Measurements from ENCODE around the gene GPM6B. TPM values are rescaled to one million over a fixed set of nuclear protein-coding genes. Genes with fewer than 3 reads are reported as not detected.

GPM6B gene
- total and polyA plus RNA-seq, 2 donors from 2014 or later = 6.3 to 16.0 TPM

DNA sequence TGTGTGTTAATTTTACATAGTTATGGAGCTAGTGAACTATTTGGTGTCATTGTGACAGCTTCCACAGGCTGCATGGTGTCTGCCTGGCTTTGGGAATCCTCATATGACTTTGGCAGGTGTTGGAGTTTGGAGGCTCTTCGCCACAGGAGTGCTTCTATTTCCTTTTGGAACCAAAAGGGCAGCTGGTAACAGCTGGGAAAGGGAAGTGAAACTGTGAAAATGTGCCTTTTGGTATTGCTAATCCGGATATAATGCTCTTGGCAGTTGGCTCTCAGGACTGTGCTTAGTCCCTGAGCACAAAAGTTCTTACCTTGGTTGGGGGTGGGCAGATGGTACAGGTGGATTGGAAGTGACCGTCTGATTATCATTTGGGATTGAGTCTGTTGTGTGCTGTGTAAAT lies 64.2 kb downstream of the GPM6B start:
- Histone ChIP-seq H3K4me1 (ENCODE audit: control insufficient read depth in 2 of 3, insufficient read depth in 2 of 3, low read depth in 1 of 3, low read length in 3 of 3) (no peaks in the 10 kb centered on the region), H3K27me3 (ENCODE audit: control insufficient read depth, insufficient read depth, low read length) (no peaks in the 10 kb centered on the region), H3K27ac (ENCODE audit: low read depth in 2 of 2, low read length in 2 of 2) (no peak overlapping the region), H3K9ac (ENCODE audit: low read length in 3 of 3) (no peak overlapping the region), H3K4me3 (ENCODE audit: low read length in 3 of 3) (no peak overlapping the region), H3K36me3 (ENCODE audit: control insufficient read depth in 2 of 3, insufficient read depth in 3 of 3, low read length in 3 of 3) (peaks cover 2 to 11% (median 10%) of the 10 kb centered on the region in 3 donors), H3K9me3 (ENCODE audit: control insufficient read depth in 2 of 3, insufficient read depth in 1 of 3, low read length in 3 of 3) (no peaks in the 10 kb centered on the region)
- FAIRE-seq = no peak
- no peak for DNase-seq
- TF ChIP-seq, protein P1, sequence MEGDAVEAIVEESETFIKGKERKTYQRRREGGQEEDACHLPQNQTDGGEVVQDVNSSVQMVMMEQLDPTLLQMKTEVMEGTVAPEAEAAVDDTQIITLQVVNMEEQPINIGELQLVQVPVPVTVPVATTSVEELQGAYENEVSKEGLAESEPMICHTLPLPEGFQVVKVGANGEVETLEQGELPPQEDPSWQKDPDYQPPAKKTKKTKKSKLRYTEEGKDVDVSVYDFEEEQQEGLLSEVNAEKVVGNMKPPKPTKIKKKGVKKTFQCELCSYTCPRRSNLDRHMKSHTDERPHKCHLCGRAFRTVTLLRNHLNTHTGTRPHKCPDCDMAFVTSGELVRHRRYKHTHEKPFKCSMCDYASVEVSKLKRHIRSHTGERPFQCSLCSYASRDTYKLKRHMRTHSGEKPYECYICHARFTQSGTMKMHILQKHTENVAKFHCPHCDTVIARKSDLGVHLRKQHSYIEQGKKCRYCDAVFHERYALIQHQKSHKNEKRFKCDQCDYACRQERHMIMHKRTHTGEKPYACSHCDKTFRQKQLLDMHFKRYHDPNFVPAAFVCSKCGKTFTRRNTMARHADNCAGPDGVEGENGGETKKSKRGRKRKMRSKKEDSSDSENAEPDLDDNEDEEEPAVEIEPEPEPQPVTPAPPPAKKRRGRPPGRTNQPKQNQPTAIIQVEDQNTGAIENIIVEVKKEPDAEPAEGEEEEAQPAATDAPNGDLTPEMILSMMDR (IDR thresholded peaks at IDR 0.05; ENCODE audit: borderline replicate concordance, extremely low read depth, insufficient read depth) = no peak
- intact Hi-C loops (cut with DNase I) = no loop called here

DNA sequence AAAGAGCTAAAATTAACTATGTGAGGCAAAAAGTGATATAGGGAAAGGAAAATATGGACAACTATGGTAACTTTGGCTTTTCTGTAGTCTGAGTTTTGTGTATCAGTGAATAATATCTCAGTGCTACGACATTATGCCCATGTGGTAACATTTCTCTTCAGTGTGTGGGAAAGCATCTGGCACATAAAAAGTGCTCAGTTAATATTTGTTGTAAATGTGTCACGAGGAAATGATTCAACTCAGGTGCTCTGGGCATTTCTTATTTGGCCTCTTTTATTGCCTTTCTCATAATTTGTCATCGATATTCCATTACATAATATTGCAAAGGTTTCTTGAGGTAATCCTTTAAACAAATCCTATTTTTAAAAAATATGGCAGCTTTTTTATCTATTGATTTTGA lies 64.8 kb downstream of the GPM6B start:
- no peak overlapping the region for H3K27ac ChIP-seq (ENCODE audit: low read depth in 2 of 2, low read length in 2 of 2)
- H3K36me3 ChIP-seq (ENCODE audit: control insufficient read depth in 2 of 3, insufficient read depth in 3 of 3, low read length in 3 of 3) = peaks cover 2 to 14% (median 12%) of the 10 kb centered on the region in 3 donors
- H3K27me3 ChIP-seq (ENCODE audit: control insufficient read depth, insufficient read depth, low read length) = no peaks in the 10 kb centered on the region
- DNase-seq (no peak), FAIRE-seq (no peak)
- intact Hi-C loops (cut with DNase I) = no loop called here
- TF ChIP-seq, protein P1 (IDR thresholded peaks at IDR 0.05; ENCODE audit: borderline replicate concordance, extremely low read depth, insufficient read depth) = no peak
- H3K4me1 ChIP-seq (ENCODE audit: control insufficient read depth in 2 of 3, insufficient read depth in 2 of 3, low read depth in 1 of 3, low read length in 3 of 3) = no peaks in the 10 kb centered on the region
- no peak overlapping the region for H3K4me3 ChIP-seq (ENCODE audit: low read length in 3 of 3)
- no peaks in the 10 kb centered on the region for H3K9me3 ChIP-seq (ENCODE audit: control insufficient read depth in 2 of 3, insufficient read depth in 1 of 3, low read length in 3 of 3)
- no peak overlapping the region for H3K9ac ChIP-seq (ENCODE audit: low read length in 3 of 3)

DNA sequence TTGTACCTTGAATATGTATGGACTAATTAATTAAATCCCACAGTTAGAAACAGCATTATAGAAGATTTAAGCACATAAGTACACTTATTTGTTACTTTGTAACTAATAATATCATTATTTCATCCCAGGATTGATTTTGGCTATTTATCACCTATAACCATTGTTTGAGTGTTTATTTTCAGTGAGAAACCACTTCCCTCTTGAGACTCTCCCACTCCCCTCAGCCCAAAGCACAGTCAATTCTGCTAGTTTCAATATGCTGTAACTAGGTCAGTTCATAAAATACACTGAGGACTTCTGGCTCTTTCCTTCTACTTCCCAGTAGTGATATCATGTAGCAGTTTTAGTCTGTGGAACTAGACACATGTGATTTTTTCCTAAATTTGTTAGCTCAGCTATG lies 66.1 kb downstream of the GPM6B start:
- Histone ChIP-seq H3K9me3 (ENCODE audit: control insufficient read depth in 2 of 3, insufficient read depth in 1 of 3, low read length in 3 of 3) (no peaks in the 10 kb centered on the region), H3K27ac (ENCODE audit: low read depth in 2 of 2, low read length in 2 of 2) (no peak overlapping the region)
- FAIRE-seq = no peak

More for the DNA sequence above, 66.1 kb downstream of the GPM6B start:
- no peak overlapping the region for H3K9ac ChIP-seq (ENCODE audit: low read length in 3 of 3)
- no peaks in the 10 kb centered on the region for H3K4me1 ChIP-seq (ENCODE audit: control insufficient read depth in 2 of 3, insufficient read depth in 2 of 3, low read depth in 1 of 3, low read length in 3 of 3)
- no peak for DNase-seq
- peaks cover 2 to 17% (median 15%) of the 10 kb centered on the region in 3 donors for H3K36me3 ChIP-seq (ENCODE audit: control insufficient read depth in 2 of 3, insufficient read depth in 3 of 3, low read length in 3 of 3)
- no peak overlapping the region for H3K4me3 ChIP-seq (ENCODE audit: low read length in 3 of 3)
- intact Hi-C loops (cut with DNase I) = no loop called here
- no peaks in the 10 kb centered on the region for H3K27me3 ChIP-seq (ENCODE audit: control insufficient read depth, insufficient read depth, low read length)
- TF ChIP-seq, protein P1 (IDR thresholded peaks at IDR 0.05; ENCODE audit: borderline replicate concordance, extremely low read depth, insufficient read depth) = no peak
